HG02973 (cell line): ENCODE measurements around the gene FBXO10.
"Not testable (repeated sequence)": the region's sequence is repeated elsewhere in the genome, so short reads cannot be mapped to it uniquely, and the experiment has no call there.

ENCODE experiments used
- ATAC-seq: cut with Tn5 transposase; IDR thresholded peaks from one replicate; pipeline ENCODE4 v1.9.1; 2021; ENCODE audit warnings: moderate library complexity; ENCODE audit not compliant: unreplicated experiment

FBXO10 gene, protein sequence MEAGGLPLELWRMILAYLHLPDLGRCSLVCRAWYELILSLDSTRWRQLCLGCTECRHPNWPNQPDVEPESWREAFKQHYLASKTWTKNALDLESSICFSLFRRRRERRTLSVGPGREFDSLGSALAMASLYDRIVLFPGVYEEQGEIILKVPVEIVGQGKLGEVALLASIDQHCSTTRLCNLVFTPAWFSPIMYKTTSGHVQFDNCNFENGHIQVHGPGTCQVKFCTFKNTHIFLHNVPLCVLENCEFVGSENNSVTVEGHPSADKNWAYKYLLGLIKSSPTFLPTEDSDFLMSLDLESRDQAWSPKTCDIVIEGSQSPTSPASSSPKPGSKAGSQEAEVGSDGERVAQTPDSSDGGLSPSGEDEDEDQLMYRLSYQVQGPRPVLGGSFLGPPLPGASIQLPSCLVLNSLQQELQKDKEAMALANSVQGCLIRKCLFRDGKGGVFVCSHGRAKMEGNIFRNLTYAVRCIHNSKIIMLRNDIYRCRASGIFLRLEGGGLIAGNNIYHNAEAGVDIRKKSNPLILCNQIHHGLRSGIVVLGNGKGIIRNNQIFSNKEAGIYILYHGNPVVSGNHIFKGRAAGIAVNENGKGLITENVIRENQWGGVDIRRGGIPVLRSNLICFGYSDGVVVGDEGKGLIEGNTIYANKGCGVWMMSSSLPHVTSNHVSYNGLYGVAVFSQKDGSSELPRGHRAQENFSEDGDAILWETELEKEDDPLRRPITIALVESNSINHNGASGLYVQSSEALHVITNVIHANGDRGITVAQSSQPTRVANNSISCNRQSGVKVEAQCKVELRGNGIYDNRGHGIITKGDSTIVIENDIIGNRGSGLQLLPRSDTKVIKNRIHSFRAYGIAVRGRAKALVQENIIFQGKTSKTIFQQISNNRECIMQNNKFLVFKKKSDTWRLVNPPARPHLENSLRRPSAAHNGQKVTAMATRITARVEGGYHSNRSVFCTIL

DNA sequence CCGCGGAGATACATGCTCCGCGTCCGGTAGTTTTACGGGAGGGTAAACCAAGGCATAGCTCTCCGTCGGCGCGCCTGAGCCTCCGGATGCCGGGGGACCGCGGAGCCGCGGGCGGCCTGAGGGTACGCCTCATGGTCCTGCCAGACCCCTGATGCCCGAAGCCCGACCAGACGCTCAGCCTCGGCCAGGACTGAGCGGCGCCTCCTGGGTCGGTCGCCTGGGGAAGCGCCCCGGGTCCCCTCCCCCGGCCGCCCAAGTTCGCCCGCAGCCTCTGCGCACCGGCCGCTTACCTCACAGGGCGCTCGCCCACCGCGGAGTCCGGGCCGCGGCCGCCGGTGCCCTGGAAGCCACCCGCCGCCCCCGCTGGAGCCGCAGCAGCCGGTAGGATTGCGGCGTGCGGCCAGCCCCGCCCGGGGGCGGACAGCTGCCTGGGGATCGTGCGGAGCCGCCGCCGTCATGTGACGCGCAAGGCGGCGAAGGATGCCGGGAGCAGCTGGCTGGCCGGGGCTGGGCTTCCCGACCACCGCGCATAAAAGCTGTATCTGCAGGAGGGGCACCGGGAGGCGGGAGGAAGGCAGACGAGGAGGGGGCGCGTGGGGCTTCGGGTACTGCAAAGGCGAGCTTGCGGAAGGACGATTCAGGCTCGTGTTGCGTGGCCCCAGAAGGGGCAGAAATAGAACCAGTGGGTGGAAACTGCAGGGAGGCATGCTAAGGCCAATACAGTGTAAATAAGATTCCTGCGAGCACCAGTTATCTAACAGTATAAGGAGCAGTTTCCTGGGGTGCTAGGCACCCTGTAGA, at the start of gene FBXO10:
Gene FBXO10 (minus strand): TSS at position 460 of the 801 bp plus-strand sequence. CDS start 34,612 bp downstream, outside the sequence.
- ATAC-seq, result peak; percentile 60

GRCh38 chr9:37625758-37626147, 49.6 kb upstream of the FBXO10 start:
- no peak for ATAC-seq

DNA sequence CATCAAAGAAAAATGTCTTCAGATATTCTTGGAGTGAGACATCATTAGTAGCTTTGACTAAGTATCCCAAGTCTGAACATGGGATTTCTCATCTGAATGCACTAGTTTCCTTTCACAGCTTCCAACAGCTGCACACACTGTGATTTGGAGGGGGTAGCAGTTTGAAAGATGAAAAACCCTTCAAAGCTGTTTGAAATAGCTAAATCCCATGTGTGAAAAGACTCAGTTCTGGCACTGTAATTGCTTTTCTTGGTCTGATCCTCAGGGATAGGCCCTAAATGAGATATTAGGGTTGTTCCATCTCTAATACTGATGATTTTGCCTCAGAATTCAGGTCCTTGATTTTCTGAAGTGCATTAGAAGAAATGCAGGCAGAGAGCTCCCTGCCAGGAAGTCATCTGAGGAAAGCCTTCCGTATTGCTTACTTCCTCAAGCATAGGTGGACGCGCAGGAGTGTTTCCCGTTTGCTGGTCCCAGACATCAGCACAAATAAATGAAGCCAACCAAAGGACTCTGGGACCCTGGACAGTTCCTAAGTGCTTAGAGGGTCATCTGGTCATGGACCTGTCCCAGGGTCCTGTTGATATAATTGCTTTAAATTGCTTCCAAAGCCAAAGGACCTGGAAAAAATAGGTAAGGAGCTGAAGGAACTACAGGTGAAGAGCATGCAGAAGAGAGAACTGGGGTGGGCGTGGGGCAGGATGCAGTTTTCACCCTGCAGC, 49.0 kb upstream of the FBXO10 start:
- no peak for ATAC-seq

- no peak for ATAC-seq
Observed at GRCh38 chr9:37624073-37624472, 47.9 kb upstream of the FBXO10 start.

DNA sequence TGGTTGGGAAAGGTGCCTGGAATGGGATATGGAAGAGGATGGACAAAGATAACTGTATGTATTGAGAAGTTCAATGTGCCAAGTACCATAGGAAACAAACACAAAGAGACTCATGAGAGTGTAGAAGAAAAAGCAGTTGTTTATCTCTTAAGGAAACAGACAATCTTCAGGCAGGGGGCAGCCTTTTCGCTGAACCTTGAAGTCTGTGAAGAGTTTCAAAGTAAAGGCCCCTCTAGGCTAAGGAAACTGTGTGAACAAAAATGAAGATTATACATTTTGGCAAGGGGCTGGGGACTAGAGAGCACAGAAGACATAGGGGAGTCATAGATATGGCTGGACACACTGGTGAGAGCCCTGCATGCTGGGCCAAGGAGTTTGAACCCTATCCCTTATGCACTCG, 47.1 kb upstream of the FBXO10 start:
- ATAC-seq, result no peak

- ATAC-seq, result no peak
Observed at GRCh38 chr9:37622462-37622861, 46.3 kb upstream of the FBXO10 start.

DNA sequence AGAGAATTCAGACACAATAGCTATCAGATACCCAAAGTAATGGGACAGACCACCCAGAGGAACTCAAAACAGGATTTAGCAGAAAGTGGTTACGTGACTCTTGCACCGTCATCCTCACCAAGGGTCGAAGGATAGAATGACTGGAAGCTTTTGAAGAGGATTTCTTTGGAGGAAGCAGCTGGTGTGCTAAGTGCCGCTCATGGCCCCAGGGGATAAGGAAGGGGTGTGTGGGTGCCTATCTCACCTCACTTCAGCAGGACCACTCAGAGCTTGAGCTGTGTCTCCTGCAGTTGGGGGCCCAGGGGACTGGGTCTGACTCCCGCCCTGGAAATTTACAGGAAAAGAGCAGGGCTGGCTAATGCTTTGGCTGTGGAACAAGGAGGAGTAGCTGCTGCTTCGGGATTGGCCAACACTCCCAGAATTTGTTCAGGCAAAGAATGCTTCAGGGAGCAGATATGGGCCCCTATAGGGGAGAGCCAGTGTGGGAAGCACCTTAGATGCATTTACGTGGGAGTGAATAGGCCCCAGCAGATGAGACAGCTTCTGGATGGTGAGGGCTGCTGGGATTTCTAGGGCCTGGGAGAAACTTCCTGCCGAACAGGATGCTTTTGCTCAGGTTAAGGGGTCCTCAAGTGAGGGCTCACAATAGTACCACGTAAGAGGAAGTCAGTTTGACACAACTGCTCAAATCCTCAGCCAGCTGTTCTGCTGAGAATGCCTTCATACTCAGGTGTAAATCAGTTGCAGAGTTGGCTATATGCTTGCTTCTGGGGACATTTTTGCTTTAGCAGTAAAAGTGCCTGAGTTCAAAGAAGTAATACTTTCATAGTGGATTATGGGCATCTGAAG, 45.3 kb upstream of the FBXO10 start:
- no peak for ATAC-seq

- ATAC-seq, result no peak
Observed at GRCh38 chr9:37620396-37620795, 44.2 kb upstream of the FBXO10 start.

DNA sequence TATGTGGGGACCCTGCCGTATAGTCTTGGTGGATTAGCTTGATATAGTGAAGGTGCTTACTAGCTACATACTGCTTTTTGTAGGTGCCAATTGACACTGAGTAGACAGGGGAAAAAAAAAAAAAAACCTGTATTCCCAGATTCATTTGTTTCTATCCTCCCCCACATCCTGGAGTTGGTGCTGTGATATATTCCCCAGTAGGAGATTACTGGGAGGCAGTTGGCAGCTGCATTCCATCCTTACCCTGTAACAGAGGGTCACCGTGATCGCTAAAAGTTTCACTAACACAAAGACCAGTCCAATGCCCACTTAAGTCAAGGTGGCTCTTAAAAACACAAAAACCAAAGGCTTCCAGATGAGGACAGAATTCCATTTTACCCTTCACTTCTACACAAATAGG, 43.6 kb upstream of the FBXO10 start:
- ATAC-seq, result no peak

DNA sequence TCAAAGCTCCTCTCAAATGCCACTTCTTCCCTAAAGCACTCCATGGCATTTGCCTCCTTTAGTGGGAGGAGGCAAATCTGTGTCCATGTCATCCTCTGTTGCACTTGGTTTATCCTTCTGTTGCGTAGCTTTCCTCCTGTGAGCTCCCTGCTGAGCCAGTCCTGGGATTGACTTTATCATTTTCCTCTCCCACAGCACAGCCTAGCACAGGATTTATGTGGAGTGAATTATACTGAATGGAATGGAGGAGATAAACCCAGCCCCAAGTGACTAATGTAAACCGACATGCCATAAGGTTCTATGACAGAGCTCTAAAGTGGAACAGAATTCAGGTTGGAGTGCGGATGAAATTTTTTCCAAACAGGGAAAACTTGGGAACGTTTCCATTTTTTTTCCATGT, 42.6 kb upstream of the FBXO10 start:
- no peak for ATAC-seq

DNA sequence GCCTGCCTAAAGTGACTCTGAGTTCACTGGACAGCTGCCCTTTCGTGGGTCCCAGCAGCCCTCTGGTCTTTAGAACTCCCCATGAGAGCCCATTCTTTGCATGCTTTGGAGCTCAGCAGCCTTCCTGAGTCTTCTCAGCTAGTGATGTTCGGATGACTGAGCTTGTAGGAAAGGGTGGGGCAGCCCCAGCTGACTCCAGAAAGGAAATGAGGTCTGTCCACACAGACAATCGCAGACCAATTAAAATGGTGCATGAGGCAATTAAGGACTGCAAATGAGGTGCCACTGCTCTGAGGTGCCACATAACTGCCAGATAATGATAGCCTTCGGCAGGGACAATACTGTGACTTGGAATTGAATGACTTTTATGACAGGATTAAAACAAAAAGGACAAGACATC, 41.7 kb upstream of the FBXO10 start:
- ATAC-seq, result no peak

- ATAC-seq, result no peak
Observed at GRCh38 chr9:37617161-37617560, 41.0 kb upstream of the FBXO10 start.

DNA sequence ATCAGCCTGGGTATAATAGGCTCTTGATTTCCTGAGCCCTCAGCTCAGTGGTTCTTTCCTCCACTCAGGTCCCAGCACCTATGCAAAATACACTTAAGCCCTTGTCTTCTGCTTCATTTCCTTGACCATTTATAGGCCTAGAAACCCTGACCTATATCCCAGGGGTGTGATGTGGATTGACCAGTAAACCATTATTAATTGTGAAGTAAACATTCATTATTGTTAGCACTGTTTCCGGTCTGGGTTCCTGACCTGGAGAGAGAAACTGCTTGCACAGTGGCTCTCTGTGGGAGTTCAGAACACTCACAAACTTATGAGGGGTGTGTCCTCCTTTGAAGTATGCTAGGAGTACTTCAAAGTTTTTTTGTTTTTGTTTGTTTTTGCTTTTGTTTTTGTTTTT, 35.8 kb upstream of the FBXO10 start:
- no peak for ATAC-seq

GRCh38 chr9:37611014-37611413, 34.8 kb upstream of the FBXO10 start:
- no peak for ATAC-seq

GRCh38 chr9:37609735-37610397, 33.7 kb upstream of the FBXO10 start:
- no peak for ATAC-seq

- no peak for ATAC-seq
Observed at GRCh38 chr9:37608250-37608649, 32.1 kb upstream of the FBXO10 start.

DNA sequence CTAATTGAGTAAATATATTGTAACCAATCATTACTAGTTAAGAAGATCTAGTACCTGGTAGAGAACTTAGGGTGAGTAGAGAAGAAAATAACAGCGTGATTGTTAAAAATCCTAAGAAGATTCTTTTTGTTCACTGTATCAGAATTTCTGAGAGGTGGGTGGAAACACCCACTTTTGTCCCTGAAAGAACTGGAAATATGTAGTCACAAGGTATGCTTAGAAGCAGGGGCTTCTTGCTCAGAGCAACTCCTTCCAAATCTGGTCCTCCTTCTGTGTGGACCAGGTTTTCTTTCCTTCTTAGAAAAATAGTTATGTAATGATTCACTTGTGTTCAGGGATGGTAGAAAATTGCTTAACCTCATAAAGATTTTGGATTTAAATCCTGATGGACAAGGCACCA, 28.1 kb upstream of the FBXO10 start:
- no peak for ATAC-seq

- no peak for ATAC-seq
Observed at GRCh38 chr9:37602817-37603216, 26.6 kb upstream of the FBXO10 start.

GRCh38 chr9:37602061-37602460, 25.9 kb upstream of the FBXO10 start:
- not testable (repeated sequence) for ATAC-seq
